NB4 (cell line): Measurements from ENCODE around the gene PCDHA13.

Source experiments
- CTCF ChIP-seq: IDR thresholded peaks from one replicate; pipeline ENCODE4 v1.5.1; 2012; ENCODE audit warnings: low read depth, low read length
- MAX ChIP-seq: IDR thresholded peaks from 2 replicates; pipeline ENCODE4 v1.6.1; 2011; ENCODE audit warnings: low read depth, low read length
- MYC ChIP-seq: IDR thresholded peaks from 2 replicates; pipeline ENCODE4 v1.6.1; 2011; ENCODE audit warnings: low read depth, low read length
- POLR2A ChIP-seq: IDR thresholded peaks from 2 replicates; pipeline ENCODE4 v1.6.1; 2011; ENCODE audit warnings: mild to moderate bottlenecking; ENCODE audit not compliant: insufficient read length; ENCODE audit errors: extremely low read depth

- TF ChIP-seq CTCF (no peak), POLR2A (no peak), MAX (no peak), MYC (no peak)
Observed at GRCh38 chr5:140835622-140836510, 46.1 kb upstream of the PCDHA13 start.
